CD4-positive, CD25-positive, alpha-beta regulatory T cell (primary cell): Measurements from ENCODE around the gene MTG2. TPM values are rescaled to one million over a fixed set of nuclear protein-coding genes. Genes with fewer than 3 reads are reported as not detected.

Source experiments
- ATAC-seq, 2 donors: fragments of 150-1000 bp; cut with Tn5 transposase; one replicate each; pipeline ENCODE4 v1.10.0; 2021; ENCODE audit warnings: low read depth in 2 of 2, moderate number of reproducible peaks in 2 of 2, moderate library complexity in 1 of 2
- DNase-seq, 3 donors: peaks; one replicate each; pipeline versions ENCODE4 v3.0.0 to v3.0.0-alpha.2; 2012 to 2022; ENCODE audit warnings: mixed read lengths in 1 of 3
- H3K27ac ChIP-seq: one replicate; pipeline ENCODE4 v1.7.0; 2013; ENCODE audit warnings: mild to moderate bottlenecking, low read length; ENCODE audit not compliant: insufficient read depth, poor library complexity, severe bottlenecking
- H3K27me3 ChIP-seq: one replicate; pipeline ENCODE4 v1.7.0; 2013; ENCODE audit warnings: low read length; ENCODE audit not compliant: control insufficient read depth, insufficient read depth
- H3K36me3 ChIP-seq: one replicate; pipeline ENCODE4 v1.7.0; 2013; ENCODE audit warnings: mild to moderate bottlenecking, low read length, moderate library complexity; ENCODE audit not compliant: control insufficient read depth, insufficient read depth
- H3K4me1 ChIP-seq: 2 replicates; pipeline ENCODE4 v1.7.0; 2013; ENCODE audit warnings: mild to moderate bottlenecking, low read length; ENCODE audit not compliant: insufficient read depth, control insufficient read depth, poor library complexity, severe bottlenecking
- H3K4me3 ChIP-seq: one replicate; pipeline ENCODE4 v1.7.0; 2013; ENCODE audit warnings: low read depth, mild to moderate bottlenecking, low read length, moderate library complexity
- H3K9me3 ChIP-seq, 2 experiments: 1 replicate in 1 of 2; 2 replicates in 1 of 2; pipeline ENCODE4 v1.7.0; 2013; ENCODE audit warnings: low read length in 2 of 2, mild to moderate bottlenecking in 1 of 2, moderate library complexity in 1 of 2; ENCODE audit not compliant: control insufficient read depth in 2 of 2
- H3K27ac Mint-ChIP-seq, 3 donors: one replicate each; pipeline ENCODE4 v1.8.0; 2020 to 2022; ENCODE audit warnings: mild to moderate bottlenecking in 3 of 3, mixed read lengths in 3 of 3, moderate library complexity in 2 of 3
- H3K27me3 Mint-ChIP-seq: one replicate; pipeline ENCODE4 v1.8.0; 2022; ENCODE audit warnings: mild to moderate bottlenecking, mixed read lengths
- H3K36me3 Mint-ChIP-seq: one replicate; pipeline ENCODE4 v1.8.0; 2020; ENCODE audit warnings: mixed read lengths
- H3K4me1 Mint-ChIP-seq, 4 donors: one replicate each; pipeline ENCODE4 v1.8.0; 2020 to 2022; ENCODE audit warnings: mixed read lengths in 4 of 4, mild to moderate bottlenecking in 1 of 4
- H3K4me3 Mint-ChIP-seq, 4 donors: one replicate each; pipeline ENCODE4 v1.8.0; 2020 to 2022; ENCODE audit warnings: mild to moderate bottlenecking in 4 of 4, mixed read lengths in 4 of 4, moderate library complexity in 3 of 4
- H3K9me3 Mint-ChIP-seq, 7 donors: one replicate each; pipeline ENCODE4 v1.8.0; 2020 to 2022; ENCODE audit warnings: mixed read lengths in 7 of 7, mild to moderate bottlenecking in 3 of 7, moderate library complexity in 2 of 7
- polyA plus RNA-seq, 4 donors: library from polyadenylated mRNA; unstranded; fragments of 300-500 nt; fragmentation: Illumina TruSeq; gene quantifications; one replicate each; pipeline ENCODE4 v1.2.3, GENCODE V29; 2021
- total RNA-seq: library from RNA; stranded (reverse); gene quantifications from one replicate; pipeline ENCODE4 v1.2.3, GENCODE V29; 2022

The MTG2 gene
- total and polyA plus RNA-seq, 5 donors from 2014 or later = 17.5 to 23.6 (median 18.9) TPM

- Histone ChIP-seq H3K27me3 (no peaks in the 10 kb centered on the region), H3K9me3 (no peaks in the 10 kb centered on the region), H3K36me3 (no peaks in the 10 kb centered on the region), H3K4me3 (no peak overlapping the region), H3K27ac (no peak overlapping the region), H3K4me1 (no peaks in the 10 kb centered on the region)
- DNase-seq (no peak), ATAC-seq (no peak)
- Mint-ChIP-seq H3K4me1 (peaks cover 0 to 2% (median 0%) of the 10 kb centered on the region in 4 donors), H3K4me3 (no peak overlapping the region), H3K9me3 (peaks cover 0 to 2% (median 0%) of the 10 kb centered on the region in 7 donors), H3K27me3 (peaks cover 17% of the 10 kb centered on the region), H3K36me3 (no peaks in the 10 kb centered on the region), H3K27ac (no peak overlapping the region)
These were observed 29.5 kb downstream of the MTG2 start for GRCh38 chr20:62212299-62212698.

- Histone ChIP-seq H3K27me3 (no peaks in the 10 kb centered on the region), H3K4me1 (peaks cover 1% of the 10 kb centered on the region), H3K27ac (no peak overlapping the region), H3K4me3 (no peak overlapping the region), H3K36me3 (no peaks in the 10 kb centered on the region), H3K9me3 (no peaks in the 10 kb centered on the region)
- H3K27me3 Mint-ChIP-seq = peaks cover 22% of the 10 kb centered on the region
- H3K9me3 Mint-ChIP-seq = peaks cover 0 to 2% (median 0%) of the 10 kb centered on the region in 7 donors
- no peak overlapping the region for H3K27ac Mint-ChIP-seq
- ATAC-seq (no peak), DNase-seq (no peak)
- H3K4me3 Mint-ChIP-seq = no peak overlapping the region
- H3K36me3 Mint-ChIP-seq = no peaks in the 10 kb centered on the region
- H3K4me1 Mint-ChIP-seq = peaks cover 0 to 2% (median under 1%) of the 10 kb centered on the region in 4 donors
These were observed 31.2 kb downstream of the MTG2 start for GRCh38 chr20:62214067-62214466.

- H3K27ac Mint-ChIP-seq = no peak overlapping the region
- no peak overlapping the region for H3K4me3 ChIP-seq
- H3K4me3 Mint-ChIP-seq = no peak overlapping the region
- peaks cover 0 to 2% (median 0%) of the 10 kb centered on the region in 7 donors for H3K9me3 Mint-ChIP-seq
- H3K9me3 ChIP-seq = no peaks in the 10 kb centered on the region
- no peaks in the 10 kb centered on the region for H3K36me3 ChIP-seq
- peaks cover 23% of the 10 kb centered on the region for H3K27me3 Mint-ChIP-seq
- DNase-seq (no peak), ATAC-seq (no peak)
- H3K36me3 Mint-ChIP-seq = no peaks in the 10 kb centered on the region
- no peak overlapping the region for H3K27ac ChIP-seq
- H3K4me1 Mint-ChIP-seq = peaks cover 0 to 2% (median under 1%) of the 10 kb centered on the region in 4 donors
- H3K4me1 ChIP-seq = peaks cover 7% of the 10 kb centered on the region
- no peaks in the 10 kb centered on the region for H3K27me3 ChIP-seq
These were observed 32.5 kb downstream of the MTG2 start for GRCh38 chr20:62215020-62215990.

- peaks cover 0 to 4% (median under 1%) of the 10 kb centered on the region in 4 donors for H3K4me1 Mint-ChIP-seq
- H3K27me3 Mint-ChIP-seq = peaks cover 30% of the 10 kb centered on the region
- Histone ChIP-seq H3K4me3 (no peak overlapping the region), H3K27ac (no peak overlapping the region), H3K9me3 (no peaks in the 10 kb centered on the region), H3K27me3 (no peaks in the 10 kb centered on the region), H3K4me1 (peaks cover 11% of the 10 kb centered on the region), H3K36me3 (no peaks in the 10 kb centered on the region)
- H3K9me3 Mint-ChIP-seq = peaks cover 0 to 2% (median 0%) of the 10 kb centered on the region in 7 donors
- H3K4me3 Mint-ChIP-seq = no peak overlapping the region
- no peak overlapping the region for H3K27ac Mint-ChIP-seq
- DNase-seq (no peak), ATAC-seq (no peak)
- no peaks in the 10 kb centered on the region for H3K36me3 Mint-ChIP-seq
These were observed 33.3 kb downstream of the MTG2 start for GRCh38 chr20:62215991-62216635.

GRCh38 chr20:62216636-62217566, 34.1 kb downstream of the MTG2 start:
- no peak for ATAC-seq
- Mint-ChIP-seq H3K4me3 (no peak overlapping the region), H3K27me3 (peaks cover 35% of the 10 kb centered on the region), H3K36me3 (no peaks in the 10 kb centered on the region), H3K27ac (no peak overlapping the region), H3K9me3 (peaks cover 0 to 2% (median 0%) of the 10 kb centered on the region in 7 donors), H3K4me1 (peaks cover 0 to 4% (median under 1%) of the 10 kb centered on the region in 4 donors)
- no peaks in the 10 kb centered on the region for H3K36me3 ChIP-seq
- H3K4me1 ChIP-seq = peaks cover 11% of the 10 kb centered on the region
- no peak overlapping the region for H3K27ac ChIP-seq
- no peaks in the 10 kb centered on the region for H3K27me3 ChIP-seq
- no peak for DNase-seq
- no peaks in the 10 kb centered on the region for H3K9me3 ChIP-seq
- no peak overlapping the region for H3K4me3 ChIP-seq

GRCh38 chr20:62217913-62218773, 35.3 kb downstream of the MTG2 start:
- Histone ChIP-seq H3K27me3 (no peaks in the 10 kb centered on the region), H3K4me1 (peaks cover 11% of the 10 kb centered on the region), H3K4me3 (no peak overlapping the region), H3K27ac (no peak overlapping the region), H3K9me3 (no peaks in the 10 kb centered on the region), H3K36me3 (no peaks in the 10 kb centered on the region)
- Mint-ChIP-seq H3K36me3 (no peaks in the 10 kb centered on the region), H3K4me3 (no peak overlapping the region), H3K27ac (no peak overlapping the region), H3K4me1 (peaks cover 0 to 4% (median under 1%) of the 10 kb centered on the region in 4 donors), H3K27me3 (peaks cover 35% of the 10 kb centered on the region), H3K9me3 (peaks cover 0 to 2% (median 0%) of the 10 kb centered on the region in 7 donors)
- DNase-seq = no peak
- ATAC-seq = no peak
